ENCODE measurements around the gene CST7.

Gene CST7

DNA sequence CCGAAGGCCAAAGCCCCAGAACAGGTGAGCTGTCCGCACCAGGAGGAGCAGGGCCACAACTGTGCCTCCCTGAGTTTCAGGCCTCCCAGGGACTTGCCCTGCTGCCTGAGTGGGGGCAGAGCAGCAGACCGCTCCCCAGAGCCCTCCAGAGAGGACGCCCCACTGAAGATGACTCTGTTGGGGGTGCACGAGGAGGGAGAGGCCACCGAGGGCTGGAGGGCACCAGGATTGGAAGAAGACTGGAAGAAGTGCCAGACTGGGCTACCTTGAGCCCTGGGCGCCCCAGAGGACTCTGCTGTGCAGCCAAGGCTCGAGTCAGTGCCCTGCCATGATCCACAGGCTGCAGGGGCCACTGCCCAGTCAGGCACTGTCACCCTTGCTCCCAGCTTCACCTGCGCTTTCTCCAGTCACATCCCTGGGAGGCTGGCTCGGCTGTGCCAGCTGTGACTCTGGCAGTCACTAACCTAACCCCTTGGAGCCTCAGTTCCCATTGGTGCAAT is 11.3 kb downstream of the CST7 start:
- in situ Hi-C loops (cut with HindIII; ENCODE audit: low sequenced_read_pairs), result no loop called here
- no peak overlapping the region for H3K4me3 ChIP-seq (ENCODE audit: low read depth, low read length)
- no peak for DNase-seq (ENCODE audit: low read depth)
- TF ChIP-seq, protein P1, sequence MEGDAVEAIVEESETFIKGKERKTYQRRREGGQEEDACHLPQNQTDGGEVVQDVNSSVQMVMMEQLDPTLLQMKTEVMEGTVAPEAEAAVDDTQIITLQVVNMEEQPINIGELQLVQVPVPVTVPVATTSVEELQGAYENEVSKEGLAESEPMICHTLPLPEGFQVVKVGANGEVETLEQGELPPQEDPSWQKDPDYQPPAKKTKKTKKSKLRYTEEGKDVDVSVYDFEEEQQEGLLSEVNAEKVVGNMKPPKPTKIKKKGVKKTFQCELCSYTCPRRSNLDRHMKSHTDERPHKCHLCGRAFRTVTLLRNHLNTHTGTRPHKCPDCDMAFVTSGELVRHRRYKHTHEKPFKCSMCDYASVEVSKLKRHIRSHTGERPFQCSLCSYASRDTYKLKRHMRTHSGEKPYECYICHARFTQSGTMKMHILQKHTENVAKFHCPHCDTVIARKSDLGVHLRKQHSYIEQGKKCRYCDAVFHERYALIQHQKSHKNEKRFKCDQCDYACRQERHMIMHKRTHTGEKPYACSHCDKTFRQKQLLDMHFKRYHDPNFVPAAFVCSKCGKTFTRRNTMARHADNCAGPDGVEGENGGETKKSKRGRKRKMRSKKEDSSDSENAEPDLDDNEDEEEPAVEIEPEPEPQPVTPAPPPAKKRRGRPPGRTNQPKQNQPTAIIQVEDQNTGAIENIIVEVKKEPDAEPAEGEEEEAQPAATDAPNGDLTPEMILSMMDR (IDR thresholded peaks at IDR 0.05; ENCODE audit: low read depth, low read length, missing control alignments), result no peak

DNA sequence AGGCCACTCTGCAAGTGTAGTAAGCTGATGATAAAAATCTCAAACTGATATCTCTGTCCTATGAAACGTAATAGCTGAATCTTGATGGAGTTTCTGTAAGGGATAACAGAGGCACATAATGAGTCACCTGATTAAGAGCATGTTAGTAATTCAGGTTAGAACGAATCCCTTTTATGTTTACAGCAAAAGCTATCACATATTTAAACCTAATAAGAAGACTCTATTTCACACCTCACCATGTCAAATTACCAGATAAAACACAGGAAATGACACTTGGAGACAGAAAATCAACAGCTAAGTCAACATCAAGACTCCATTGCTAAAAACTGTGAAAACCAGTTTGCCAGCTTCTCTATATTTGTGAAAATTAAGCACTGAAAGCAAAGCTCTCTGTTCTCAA is 11.8 kb downstream of the CST7 start:
- DNase-seq (ENCODE audit: low read depth), result no peak
- TF ChIP-seq, protein P1 (IDR thresholded peaks at IDR 0.05; ENCODE audit: low read depth, low read length, missing control alignments), result no peak
- no peak overlapping the region for H3K4me3 ChIP-seq (ENCODE audit: low read depth, low read length)
- in situ Hi-C loops (cut with HindIII; ENCODE audit: low sequenced_read_pairs), result no loop called here

DNA sequence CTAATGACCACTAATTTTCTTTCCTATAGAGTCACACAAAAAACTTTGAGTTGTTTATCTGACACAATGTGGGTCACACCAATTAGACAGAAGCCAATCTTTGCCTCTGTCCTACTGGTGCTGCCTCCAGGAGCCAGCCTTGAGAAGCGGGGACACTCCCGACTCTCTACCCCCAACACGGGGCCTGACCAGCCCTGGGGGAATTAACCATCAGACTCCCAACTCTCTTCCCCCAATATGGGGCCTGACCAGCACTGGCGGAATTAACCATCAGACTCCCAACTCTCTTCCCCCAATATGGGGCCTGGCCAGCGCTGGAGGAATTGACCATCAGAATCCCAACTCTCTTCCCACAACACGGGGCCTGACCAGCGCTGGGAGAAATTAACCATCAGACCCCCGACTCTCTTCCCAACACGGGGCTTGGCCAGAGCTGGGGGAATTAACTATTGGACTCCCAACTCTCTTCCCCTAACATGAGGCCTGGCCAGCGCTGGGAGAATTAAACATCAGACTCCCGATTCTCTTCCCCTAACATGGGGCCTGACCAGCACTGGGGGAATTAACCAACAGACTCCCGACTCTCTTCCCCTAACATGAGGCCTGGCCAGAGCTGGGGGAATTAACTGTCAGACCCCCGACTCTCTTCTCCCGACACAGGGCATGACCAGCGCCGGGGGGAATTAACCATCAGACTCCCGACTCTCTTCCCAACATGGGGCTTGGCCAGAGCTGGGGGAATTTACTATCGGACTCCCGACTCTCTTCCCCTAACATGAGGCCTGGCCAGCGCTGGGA is 12.5 kb downstream of the CST7 start:
- DNase-seq (ENCODE audit: low read depth), result no peak
- H3K4me3 ChIP-seq (ENCODE audit: low read depth, low read length), result no peak overlapping the region
- in situ Hi-C loops (cut with HindIII; ENCODE audit: low sequenced_read_pairs), result no loop called here
- TF ChIP-seq, protein P1 (IDR thresholded peaks at IDR 0.05; ENCODE audit: low read depth, low read length, missing control alignments), result no peak

DNA sequence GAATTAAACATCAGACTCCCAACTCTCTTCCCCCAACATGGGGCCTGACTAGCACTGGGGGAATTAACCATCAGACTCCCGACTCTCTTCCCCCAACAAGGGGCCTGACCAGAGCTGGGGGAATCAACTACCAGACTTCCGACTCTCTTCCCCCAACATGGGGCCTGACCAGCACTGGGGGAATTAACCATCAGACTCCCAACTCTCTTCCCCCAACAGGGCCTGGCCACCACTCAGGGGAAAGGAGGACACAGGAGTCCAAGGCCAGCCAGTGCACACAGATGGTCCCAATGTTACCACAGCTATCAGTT is 13.1 kb downstream of the CST7 start:
- in situ Hi-C loops (cut with HindIII; ENCODE audit: low sequenced_read_pairs), result no loop called here
- no peak overlapping the region for H3K4me3 ChIP-seq (ENCODE audit: low read depth, low read length)
- no peak for DNase-seq (ENCODE audit: low read depth)
- TF ChIP-seq, protein P1 (IDR thresholded peaks at IDR 0.05; ENCODE audit: low read depth, low read length, missing control alignments), result no peak

DNA sequence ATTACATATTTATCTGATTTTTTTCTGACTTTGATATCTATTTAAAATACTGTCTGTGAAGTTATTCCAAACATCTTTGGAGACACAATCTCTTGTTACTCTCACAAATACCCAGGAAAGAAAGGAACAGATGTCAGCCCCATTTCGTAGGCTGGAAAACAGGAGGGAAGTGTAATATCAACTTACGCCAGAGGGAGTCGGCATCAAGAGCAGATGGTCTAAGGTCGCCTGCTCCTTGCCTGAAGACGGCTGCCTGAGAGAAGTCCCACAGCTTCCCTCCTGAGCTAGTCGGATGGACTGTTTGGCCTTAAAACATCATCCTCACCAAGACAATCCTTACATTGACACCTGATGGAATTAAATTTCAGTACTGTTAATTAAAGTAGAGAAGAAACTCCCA is 13.4 kb downstream of the CST7 start:
- in situ Hi-C loops (cut with HindIII; ENCODE audit: low sequenced_read_pairs), result no loop called here
- TF ChIP-seq, protein P1 (IDR thresholded peaks at IDR 0.05; ENCODE audit: low read depth, low read length, missing control alignments), result no peak
- no peak overlapping the region for H3K4me3 ChIP-seq (ENCODE audit: low read depth, low read length)
- DNase-seq (ENCODE audit: low read depth), result no peak

DNA sequence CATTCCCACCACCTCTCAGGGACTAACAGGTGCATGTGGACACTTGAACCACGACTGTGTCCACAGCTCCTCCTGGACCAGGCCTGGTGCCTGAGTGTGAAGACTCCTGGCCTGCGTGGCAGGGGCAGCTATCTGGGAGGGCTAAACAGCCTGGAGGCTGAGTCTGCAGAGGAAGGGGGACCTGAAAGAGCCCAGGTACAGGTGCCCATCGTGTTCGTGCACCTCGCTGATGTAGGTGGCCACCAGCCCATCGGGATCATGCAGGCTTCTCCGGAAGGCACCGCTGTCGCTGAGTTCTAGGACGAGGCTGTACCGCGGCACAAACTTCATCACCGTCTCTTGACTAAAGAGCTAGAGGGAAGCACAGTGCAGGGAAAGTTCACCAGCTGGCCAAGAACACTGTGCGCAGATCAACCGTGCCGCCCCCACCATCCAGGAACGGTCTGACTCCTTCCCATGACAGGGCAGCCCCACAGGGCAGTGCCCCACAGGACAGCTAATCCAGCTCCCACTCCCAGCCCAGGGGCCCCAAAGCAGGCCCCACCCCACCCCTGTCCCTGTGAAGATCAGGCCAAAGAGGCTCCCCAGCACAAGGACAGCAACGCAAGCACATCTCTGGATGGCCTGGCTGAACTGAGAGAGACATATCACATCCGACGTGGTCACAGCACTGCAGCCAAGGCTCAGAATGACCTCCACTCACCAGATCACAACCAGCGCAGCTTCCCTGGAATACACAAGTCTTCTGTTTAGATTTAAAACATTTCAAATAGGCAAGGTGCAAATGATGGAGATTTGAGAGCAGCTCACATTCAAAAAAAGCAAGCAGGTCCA is 14.8 kb downstream of the CST7 start:
- no peak overlapping the region for H3K4me3 ChIP-seq (ENCODE audit: low read depth, low read length)
- TF ChIP-seq, protein P1 (IDR thresholded peaks at IDR 0.05; ENCODE audit: low read depth, low read length, missing control alignments), result no peak
- in situ Hi-C loops (cut with HindIII; ENCODE audit: low sequenced_read_pairs), result no loop called here
- no peak for DNase-seq (ENCODE audit: low read depth)

All from astrocyte of the cerebellum (primary cell).